ENCODE results near the gene TSFM. TPM values are rescaled to one million over a fixed set of nuclear protein-coding genes. Genes with fewer than 3 reads are reported as not detected.

The TSFM gene
- total and polyA plus RNA-seq, 9 of the 15 experiments (the other 6 are each of a cell fraction or from before 2014, with no cell fraction given) = 44.6 to 198 (median 60.2) TPM

DNA sequence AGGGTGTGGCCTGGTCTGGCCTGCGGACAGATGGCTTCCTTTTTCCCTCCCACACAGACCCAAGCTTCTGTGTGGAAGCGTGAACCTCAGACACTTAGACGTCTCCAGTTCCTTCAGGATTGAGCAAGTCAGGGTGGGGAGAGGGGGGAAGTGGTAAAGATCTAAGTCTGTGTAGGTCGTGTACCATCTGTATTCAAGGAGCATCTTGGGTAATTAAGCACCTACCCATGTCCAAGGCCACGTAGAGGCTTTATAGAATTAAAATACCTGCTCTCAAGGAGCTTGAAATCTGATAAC is 34.2 kb downstream of the TSFM start (continued):
- TF ChIP-seq, protein P1, sequence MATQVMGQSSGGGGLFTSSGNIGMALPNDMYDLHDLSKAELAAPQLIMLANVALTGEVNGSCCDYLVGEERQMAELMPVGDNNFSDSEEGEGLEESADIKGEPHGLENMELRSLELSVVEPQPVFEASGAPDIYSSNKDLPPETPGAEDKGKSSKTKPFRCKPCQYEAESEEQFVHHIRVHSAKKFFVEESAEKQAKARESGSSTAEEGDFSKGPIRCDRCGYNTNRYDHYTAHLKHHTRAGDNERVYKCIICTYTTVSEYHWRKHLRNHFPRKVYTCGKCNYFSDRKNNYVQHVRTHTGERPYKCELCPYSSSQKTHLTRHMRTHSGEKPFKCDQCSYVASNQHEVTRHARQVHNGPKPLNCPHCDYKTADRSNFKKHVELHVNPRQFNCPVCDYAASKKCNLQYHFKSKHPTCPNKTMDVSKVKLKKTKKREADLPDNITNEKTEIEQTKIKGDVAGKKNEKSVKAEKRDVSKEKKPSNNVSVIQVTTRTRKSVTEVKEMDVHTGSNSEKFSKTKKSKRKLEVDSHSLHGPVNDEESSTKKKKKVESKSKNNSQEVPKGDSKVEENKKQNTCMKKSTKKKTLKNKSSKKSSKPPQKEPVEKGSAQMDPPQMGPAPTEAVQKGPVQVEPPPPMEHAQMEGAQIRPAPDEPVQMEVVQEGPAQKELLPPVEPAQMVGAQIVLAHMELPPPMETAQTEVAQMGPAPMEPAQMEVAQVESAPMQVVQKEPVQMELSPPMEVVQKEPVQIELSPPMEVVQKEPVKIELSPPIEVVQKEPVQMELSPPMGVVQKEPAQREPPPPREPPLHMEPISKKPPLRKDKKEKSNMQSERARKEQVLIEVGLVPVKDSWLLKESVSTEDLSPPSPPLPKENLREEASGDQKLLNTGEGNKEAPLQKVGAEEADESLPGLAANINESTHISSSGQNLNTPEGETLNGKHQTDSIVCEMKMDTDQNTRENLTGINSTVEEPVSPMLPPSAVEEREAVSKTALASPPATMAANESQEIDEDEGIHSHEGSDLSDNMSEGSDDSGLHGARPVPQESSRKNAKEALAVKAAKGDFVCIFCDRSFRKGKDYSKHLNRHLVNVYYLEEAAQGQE (IDR thresholded peaks at IDR 0.05; ENCODE audit: borderline replicate concordance) = peak; percentile 90
- TF ChIP-seq, protein P1 (CRISPR knock-in tag; IDR thresholded peaks at IDR 0.05; ENCODE audit: low read depth) = no peak
- TF ChIP-seq ZNF224 (CRISPR knock-in tag; IDR thresholded peaks at IDR 0.05) = no peak
- TF ChIP-seq ETV5 (CRISPR knock-in tag; IDR thresholded peaks at IDR 0.05; ENCODE audit: low read depth) = peak; percentile 35; the same call in 1 of the 2 replicates
- no peak for TF ChIP-seq ZNF239 (CRISPR knock-in tag; IDR thresholded peaks at IDR 0.05)
- TF ChIP-seq PRMT5 (CRISPR knock-in tag; IDR thresholded peaks at IDR 0.05) = no peak
- TF ChIP-seq SNRNP70 (optimal IDR thresholded peaks at IDR 0.05; ENCODE audit: low read depth, low read length) = no peak
- TF ChIP-seq, protein P2, sequence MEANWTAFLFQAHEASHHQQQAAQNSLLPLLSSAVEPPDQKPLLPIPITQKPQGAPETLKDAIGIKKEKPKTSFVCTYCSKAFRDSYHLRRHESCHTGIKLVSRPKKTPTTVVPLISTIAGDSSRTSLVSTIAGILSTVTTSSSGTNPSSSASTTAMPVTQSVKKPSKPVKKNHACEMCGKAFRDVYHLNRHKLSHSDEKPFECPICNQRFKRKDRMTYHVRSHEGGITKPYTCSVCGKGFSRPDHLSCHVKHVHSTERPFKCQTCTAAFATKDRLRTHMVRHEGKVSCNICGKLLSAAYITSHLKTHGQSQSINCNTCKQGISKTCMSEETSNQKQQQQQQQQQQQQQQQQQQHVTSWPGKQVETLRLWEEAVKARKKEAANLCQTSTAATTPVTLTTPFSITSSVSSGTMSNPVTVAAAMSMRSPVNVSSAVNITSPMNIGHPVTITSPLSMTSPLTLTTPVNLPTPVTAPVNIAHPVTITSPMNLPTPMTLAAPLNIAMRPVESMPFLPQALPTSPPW (CRISPR knock-in tag; IDR thresholded peaks at IDR 0.05) = peak; percentile 73
- no peak for TF ChIP-seq SMC3 (conservative IDR thresholded peaks at IDR 0.05; ENCODE audit: insufficient read depth, low read depth, low read length)
- TF ChIP-seq ZBTB1 (CRISPR knock-in tag; IDR thresholded peaks at IDR 0.05; ENCODE audit: borderline replicate concordance, low read depth) = no peak
- TF ChIP-seq ZNF23 (CRISPR knock-in tag; IDR thresholded peaks at IDR 0.05) = no peak
- TF ChIP-seq FOXM1 (IDR thresholded peaks at IDR 0.05; ENCODE audit: low read depth) = no peak
- no peak for TF ChIP-seq FOXM1 (CRISPR knock-in tag; IDR thresholded peaks at IDR 0.05; ENCODE audit: low read depth)
- TF ChIP-seq FOXK2 (conservative IDR thresholded peaks at IDR 0.05 in 1 of 2, IDR thresholded peaks at IDR 0.05 in 1 of 2; ENCODE audit: low read depth in 2 of 2) = no peak
- no peak for TF ChIP-seq SAFB2 (IDR thresholded peaks at IDR 0.05; ENCODE audit: borderline replicate concordance, low read depth, low read length, severe bottlenecking)
- 0 out of 2 replicates have a peak, but pooled peaks have one; percentile 31 for TF ChIP-seq SMARCA4 (IDR thresholded peaks at IDR 0.05)
- TF ChIP-seq CBX2 (IDR thresholded peaks at IDR 0.05; ENCODE audit: insufficient read depth, low read length, poor library complexity, severe bottlenecking) = no peak
- TF ChIP-seq NRF1 (conservative IDR thresholded peaks at IDR 0.05 in 1 of 2, IDR thresholded peaks at IDR 0.05 in 1 of 2) = no peak
- no peak for TF ChIP-seq KLF13 (tag; IDR thresholded peaks at IDR 0.05; ENCODE audit: borderline replicate concordance, low read depth)
- no peak for TF ChIP-seq ZNF184 (CRISPR knock-in tag; IDR thresholded peaks at IDR 0.05)
- no peak for TF ChIP-seq GABPA (tag; conservative IDR thresholded peaks at IDR 0.05; ENCODE audit: low read depth)

Measured in K562 (cell line).